ENCODE results near the gene NDUFS6.
"Not testable (repeated sequence)": the region's sequence is repeated elsewhere in the genome, so short reads cannot be mapped to it uniquely, and the experiment has no call there.

Gene NDUFS6

DNA sequence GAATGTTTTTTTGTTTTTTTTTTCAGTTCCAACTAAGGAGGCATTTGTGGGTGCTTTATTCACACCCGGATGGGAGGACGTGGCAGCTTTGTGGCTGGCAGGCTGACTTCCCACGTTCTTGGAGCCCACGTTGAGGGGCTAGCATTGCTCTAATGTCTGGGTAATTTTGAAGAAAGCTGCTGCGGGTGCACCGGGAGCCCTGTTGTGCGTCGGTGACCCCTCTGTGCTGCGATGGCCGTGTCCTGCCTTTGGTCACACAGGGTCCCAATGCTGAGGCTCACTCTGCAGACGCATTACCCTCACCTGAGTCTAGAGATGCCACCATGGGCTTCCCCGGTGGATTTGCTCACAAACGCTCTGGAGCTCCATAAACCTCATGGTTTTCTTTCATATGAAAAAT is 34.2 kb downstream of the NDUFS6 start:
- no peak for DNase-seq

DNA sequence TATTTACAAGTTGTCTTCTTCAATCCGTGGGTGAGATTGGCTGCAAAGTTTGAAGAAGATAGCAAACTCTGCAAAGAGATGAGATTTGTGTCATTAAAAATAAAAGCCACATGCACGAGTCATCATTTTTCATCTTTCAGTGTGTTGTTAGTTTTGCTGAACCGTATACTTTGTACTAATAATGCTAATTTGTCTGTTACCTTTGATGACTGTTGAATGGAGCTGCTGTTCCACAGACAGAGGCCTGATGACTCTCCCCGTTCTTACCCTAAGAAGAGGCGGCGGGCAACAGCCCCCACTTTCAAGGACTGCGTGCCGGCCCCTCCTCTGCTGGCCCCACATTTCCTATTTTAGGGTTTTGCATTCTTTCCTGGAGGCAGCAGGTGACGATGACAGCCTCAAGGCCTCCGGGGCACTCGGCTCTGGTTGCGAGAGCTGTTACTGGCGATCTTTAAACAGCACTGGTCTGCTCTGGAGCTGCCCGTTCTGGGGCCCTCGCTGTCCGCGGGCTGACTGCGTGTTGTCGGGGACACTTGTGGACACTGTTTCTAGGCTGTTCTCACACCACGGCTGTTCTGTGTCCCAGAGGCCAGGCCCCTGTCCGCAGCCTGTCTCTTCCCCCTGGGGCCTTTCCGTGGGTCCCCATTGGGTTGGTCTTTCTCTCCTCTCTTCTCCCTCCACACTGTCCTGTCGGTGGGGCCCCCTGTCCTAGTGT is 35.1 kb downstream of the NDUFS6 start:
- DNase-seq: no peak

DNA sequence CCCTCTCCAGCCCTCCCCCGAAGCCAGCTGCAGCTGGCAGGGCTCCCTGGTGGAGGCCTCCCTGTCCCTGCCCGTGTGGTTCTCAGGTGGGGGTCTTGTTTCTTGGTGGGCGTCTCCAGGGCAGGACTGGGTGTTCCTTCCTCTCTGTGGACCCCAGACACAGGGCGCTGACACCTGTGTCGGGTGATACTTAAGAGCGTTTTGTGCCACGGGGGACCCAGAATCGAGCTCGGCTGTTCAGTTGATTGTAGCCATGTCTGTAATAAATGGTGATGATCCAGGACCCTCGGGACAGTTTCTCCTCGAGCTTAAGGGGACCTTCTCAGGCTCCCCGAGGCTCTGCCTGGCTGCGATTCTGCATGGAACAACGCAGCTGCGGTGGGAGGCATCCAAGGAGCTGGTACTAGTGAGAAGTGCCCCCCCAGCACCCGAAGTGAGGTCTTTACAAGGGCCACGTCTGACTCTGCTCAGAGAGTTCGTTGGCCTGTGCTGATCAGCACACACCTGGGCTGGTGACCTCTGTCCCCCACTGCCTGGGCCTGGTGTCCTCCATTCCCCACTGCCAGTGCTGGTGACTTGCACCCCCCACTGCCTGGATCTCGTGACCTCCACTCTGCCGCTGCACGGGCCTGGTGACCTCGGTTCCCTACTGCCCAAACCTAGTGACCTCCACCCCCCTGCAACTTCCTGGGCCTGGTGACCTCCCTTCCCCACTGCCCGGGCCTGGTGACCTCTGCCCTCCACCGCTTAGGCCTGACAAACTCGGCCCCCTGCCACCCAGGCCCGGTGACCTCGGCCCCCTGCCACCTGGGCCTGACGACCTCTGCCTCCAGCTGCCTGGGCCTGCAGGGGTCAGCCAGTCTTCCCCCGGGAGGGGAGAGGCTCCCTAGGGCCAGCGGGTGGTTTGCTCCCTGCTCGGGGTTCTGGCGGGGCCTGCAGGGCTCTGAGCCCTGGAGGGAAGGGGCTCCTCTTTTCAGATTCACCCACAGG is 36.0 kb downstream of the NDUFS6 start:
- DNase-seq: no peak

DNA sequence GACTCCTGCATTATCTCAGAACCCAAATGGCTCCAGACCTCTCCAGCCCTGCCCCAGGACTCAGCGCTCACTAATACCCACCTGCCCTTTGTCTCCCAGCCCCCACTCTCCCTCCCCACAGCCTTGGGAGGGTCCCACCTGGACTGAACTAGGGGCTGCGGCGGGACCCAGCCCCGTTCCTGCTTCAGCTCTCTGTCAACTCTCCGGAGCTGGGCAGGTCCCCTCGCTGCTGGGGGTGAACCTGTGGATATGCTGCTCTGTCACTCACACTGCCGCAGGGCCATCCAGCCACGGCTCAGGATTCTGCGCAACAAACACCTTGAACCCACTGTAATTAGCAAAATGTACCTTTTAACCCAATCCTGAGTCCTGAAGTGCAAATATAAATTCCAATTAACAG is 36.8 kb downstream of the NDUFS6 start:
- no peak for DNase-seq

DNA sequence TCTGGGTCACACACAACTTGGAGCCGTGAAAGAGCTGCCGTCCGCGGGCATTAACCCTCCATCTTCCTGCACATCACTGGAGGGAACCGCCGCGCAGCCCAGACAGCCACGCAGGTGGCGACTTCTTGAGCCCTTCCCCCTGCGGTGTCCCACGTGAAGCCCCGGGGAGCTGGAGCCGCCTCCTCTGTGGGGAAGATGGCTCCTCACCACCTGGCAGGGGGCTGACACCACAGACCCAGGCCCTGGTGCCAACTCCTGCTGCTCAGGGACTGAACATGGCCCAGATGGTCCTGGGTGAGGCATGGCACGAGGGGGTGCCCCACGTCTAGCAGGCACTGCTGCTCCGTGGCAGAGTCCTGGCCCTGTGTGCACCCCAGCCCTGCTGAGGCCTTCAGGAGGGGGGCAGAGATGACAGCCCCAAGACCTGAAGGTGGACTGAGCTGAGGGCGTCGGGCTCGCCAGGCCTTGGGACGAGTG is 38.9 kb downstream of the NDUFS6 start:
- DNase-seq: no peak

DNA sequence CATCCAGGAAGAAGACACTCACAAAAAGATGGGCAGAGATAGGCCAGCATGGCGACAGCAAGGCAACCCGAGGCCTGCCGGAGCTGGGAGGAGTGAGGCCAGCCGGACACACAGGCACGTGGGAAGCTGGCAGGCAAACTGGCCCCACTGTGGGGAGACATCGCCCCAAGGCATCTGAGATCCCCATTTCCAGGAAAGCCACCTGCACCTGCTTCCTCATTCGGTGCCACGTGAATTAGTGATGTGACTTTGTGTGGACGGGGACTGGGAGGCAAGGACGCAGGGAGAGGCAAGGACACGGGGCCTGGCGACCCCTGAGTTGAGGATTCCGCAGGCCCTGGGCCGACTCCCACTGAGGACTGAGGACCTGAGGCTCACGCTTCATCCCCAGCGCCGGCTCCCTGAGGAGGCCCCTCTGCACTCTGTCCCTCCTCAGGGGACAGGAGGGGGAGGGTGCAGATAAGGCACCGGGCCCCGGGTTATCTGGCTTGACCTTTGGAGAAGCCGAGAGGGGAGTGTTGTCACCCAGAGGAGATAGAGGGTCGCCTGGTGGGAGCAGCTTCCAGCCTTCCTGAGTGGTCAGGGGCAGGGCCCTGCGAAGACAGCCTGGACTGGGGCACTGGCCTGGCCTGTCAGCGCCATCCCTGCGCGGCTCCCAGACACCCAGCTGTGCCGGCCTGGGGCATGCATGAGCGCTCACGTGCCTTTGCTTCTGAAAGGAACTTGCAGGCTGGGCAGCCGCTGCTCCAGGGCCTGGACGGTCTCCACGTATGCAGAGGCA is 39.7 kb downstream of the NDUFS6 start:
- no peak for DNase-seq

DNA sequence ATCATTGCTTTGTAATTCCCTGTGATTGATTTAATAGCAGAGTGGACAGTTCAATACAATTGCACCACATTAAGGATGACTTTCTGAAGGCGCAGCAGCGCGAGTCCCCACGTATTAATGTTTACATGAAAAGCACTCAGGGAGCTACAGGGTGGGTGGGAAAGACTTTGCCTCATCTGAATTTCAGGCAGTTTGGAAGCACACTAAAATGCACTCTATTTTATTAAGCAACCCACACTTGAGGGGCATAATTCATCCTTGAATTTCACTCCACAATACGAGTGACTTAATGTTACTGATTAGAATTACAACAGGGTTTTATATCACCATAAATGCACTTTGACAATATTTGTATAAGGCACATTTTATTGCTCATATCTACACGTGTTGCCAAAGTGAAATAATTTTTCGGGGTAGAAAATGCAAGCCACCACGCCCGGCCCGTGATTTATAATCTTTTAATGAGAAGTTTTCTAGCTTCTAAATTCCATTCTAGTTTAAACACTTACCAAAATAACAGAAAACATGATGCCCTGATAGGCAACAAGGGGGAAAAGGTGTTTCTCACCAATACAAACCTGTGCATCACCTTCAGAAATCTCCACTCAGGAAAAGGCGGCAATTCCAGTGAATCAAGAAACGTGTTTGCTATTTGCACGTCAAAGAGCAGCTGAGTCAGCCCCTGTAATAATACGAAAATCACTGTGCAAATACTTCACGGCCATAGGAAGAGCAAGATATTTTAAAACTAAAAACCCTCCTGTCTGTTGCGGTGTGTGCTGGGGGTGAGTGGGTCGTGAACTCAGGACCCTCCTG is 41.0 kb downstream of the NDUFS6 start:
- DNase-seq: no peak

DNA sequence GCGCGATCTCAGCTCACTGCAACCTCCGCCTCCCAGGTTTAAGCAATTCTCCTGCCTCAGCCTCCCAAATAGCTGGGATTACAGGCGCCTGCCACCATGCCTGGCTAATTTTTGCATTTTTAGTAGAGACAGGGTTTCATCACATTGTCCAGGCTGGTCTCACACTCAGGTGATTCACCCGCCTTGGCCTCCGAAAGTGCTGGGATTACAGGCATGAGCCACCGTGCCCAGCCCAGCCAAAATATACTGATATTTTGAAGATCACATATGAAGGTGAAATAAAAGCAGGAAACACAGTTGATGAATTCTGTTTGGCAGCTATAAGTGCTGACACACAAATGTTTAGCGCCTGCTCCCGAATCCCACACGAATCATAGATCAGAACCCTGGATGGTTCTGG is 42.6 kb downstream of the NDUFS6 start:
- DNase-seq: not testable (repeated sequence)

DNA sequence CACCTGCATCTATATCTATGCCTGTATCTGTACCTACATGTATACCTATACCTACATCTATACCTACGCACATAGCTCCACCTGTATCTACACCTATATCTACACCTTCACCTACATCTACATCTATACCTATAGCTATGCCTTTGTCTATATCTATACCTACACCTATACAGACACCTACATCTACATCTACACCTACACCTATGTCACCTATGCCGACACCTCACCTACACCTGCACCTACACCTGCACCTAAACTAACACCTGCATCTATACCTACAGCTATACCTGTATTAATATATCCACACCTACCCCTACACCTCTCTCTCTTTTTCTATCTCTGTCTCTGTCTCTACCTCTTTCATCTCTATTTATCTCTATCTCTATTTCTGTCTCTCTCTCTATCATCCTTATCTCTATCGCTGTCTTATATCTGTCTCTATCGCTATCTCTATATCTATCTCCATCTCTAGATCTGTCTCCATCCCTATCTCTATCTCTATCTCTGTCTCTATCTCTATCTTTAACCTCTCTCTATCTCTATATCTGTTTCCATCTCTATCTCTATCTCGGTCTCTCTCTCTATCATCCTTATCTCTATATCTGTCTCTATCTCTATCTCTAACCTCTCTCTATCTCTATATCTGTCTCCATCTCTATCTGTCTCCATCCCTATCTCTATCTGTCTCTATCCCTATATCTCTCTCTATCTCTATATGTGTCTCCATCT is 43.7 kb downstream of the NDUFS6 start:
- no peak for DNase-seq

DNA sequence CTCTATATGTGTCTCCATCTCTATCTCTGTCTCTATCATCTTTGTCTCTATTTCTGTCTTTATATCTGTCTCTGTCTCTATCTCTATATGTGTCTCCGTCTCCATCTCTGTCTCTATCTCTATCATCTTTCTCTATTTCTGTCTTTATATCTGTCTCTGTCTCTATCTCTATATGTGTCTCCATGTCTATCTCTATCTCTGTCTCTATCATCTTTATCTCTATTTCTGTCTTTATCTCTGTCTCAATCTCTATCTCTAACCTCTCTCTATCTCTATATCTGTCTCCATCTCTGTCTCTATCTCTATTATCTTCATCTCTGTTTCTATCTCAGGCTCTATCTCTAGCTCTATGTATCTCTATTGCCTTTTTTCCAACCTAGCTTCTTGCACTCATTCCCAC is 44.5 kb downstream of the NDUFS6 start:
- DNase-seq: no peak

DNA sequence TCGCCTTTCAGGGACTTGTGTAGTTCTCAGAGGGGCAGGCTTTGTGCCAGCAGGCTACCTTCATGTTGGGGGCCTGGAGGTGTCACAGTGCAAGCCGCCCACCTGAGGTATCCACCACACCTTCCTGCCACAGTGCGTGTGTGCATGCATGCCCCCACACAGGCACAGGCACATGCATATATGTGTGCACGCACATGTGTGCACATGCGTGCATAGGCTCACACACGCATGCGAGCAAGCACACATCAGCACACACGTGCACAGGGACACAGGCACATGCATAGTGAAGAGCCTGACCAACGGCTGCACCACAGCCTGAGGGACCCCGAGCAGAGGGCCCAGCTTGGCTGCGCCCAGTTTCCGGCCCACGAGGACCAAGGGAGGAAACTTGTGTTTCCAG is 45.4 kb downstream of the NDUFS6 start:
- no peak for DNase-seq

DNA sequence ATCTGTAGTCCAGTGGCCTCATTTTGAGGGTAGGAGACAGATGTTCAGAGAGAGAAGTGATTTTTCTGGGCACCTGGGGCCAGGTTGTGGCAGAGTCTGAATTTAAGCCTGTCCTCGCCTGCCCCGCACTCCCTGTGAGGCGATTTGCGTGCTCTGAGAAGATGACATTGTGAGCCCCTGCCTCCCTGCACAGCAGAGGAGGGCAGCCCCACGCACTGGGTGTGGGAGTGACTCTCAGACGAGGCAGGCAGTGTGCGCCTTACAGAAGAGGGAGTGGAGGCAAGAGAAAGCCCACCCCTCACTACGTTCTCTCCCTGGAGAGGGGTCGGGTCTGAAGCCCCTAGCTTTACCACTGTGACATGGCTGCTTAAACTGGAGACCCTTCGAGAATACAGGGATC is 45.8 kb downstream of the NDUFS6 start:
- no peak for DNase-seq

DNA sequence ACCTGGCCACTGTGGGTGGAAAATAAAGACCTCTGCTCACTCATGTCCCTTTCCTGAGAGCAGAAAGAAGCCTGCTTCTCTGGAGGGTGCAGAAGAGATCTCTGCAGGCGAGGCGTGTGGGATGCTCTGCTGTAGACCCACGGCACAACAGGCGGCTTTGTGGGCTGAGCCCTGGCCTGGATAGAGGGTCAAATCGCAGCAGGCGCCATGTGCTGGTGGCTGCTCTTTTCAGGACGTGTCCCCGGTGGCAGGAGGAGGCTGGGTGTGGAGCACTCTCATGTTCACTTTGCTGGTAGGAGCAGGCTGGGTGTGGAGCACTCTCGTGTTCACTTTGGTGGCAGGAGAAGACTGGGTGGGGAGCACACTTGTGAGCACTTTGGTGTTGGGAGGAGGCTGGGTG is 46.4 kb downstream of the NDUFS6 start:
- DNase-seq: no peak

DNA sequence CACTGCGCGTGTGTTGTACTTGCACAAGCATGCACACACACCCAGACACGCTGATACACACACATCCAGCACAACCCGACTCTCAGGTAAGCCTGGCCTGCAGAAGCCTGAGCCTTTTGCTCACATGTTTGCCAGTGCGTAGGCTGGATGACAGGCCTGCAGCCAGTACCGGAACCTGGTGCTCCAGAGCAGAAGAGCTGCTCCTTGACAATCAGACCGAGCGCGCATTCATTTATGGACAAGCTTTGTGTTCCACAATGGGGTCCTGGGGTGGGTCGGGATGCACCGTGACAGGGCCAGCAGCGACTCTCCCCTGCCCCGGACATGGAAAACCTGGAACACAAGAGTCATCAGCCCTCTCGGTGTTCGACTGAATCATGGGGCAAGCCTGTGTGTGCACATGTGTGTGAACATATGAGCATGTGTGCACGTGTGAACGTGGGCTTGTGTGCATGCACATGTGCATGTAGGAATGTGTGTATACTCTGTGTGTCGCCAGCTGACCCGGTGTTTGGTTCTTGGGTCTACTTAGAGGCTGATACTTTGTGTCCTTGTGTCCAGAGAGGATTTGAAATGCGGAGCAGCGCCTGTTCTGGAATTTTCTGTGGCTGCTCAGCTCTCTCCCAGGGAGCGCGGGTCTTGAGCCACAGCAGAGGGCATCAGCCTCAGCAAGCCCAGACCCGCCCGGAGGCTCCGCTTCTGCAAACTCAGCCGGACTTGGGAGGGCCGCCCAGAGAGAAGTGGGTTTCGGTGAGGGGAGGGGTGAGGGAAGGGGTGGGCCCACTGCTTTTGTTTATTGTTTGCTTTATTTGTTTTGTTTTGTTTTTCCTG is 49.3 kb downstream of the NDUFS6 start:
- no peak for DNase-seq

DNA sequence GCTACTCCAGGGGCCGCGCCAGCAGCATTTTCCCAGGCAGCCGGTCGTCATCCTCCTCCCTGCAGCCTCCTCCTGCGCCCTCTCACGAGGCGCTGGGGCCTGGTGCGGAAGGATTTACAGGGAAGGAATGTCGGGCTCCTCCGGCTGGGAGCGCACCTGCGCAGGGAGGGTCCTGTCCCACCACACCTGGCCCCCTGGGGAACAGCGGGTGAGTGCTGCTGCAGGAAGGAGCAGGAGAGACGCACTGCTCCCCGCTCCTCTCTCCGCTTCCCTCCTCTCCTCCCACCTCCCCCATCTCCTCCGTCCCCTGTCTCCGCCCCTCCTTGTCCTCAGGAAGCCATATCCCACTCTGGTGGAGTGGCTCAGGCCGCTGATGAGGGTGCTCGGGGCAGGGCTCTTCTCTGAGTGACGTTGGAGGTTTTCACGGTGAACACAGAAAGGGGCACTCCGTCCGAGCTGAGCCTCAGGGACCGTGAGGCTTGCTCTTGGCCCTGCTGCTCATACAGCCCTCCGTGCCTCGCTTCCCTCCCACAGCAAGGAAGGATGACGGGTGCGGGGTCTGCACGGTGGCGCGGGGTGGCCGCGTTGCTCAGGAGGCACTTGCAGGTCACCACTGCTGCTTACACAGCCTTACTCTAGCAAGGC is 50.2 kb downstream of the NDUFS6 start:
- no peak for DNase-seq

DNA sequence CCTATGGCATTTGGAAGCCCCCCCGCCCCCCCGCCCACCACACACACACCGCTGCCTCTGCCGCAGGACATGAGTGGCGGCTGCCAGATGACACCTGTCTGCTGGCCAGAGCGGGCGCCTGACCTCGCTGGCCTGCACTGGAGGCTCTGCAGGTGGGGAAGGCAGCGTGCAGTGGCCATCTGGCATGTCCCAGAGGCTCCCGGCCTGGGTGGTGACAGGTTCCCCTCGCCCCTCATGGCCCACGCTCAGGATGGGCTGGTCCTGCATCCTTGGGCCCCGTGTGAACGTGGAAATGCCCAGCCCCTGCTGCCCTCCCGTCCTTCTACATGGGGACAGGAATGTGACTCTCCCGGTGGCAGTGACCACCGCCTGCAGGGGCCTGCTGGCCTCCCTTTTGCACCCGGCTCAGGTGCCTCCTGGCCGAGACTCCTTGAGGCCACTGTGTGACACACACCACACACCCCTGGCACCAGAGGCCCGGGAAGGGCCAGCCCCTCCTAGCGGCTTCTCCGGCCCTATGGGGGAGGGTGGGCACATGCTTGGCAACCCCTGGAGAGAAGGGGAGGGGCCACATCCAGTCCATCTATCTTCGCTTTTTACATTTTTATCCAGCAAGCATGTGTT is 51.2 kb downstream of the NDUFS6 start:
- DNase-seq: no peak

DNA sequence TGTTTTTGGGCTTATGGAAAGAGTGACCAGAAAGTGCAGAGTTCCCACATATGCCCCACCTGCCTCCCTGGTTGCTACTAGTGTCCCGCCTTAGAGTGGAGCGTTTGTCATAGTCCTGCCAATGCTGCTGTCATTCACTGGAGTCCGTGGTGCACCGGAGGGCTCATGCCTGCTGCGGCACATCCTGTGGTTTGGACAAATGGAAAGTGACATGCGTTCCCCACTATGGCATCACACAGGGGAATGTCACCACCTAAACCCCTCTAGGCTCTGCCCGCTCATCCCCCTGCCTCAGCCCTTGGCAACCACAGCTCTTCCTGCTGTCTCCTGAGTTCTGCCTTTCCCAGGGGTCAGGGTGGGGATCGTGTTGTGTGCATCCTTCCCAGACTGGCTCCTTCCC is 52.3 kb downstream of the NDUFS6 start:
- DNase-seq: no peak

DNA sequence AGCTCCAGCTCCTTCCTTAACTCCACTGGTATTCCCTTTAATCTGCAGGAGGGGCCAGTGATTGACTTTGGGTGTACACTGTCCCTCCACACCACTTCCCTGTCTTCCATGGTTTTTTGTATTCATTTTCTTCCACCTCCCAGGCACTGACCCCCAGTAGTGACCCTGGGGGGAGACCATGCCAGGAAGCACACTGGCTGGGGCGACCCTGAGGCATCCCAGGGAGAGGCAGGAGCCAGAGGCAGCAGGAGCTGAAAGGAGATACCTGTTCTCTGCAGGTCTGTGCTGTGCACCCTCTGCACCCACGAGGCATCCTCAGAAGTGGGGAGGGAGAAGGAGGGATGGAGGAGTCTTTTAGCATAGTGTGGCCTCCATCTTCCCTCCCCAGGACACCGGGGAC is 53.9 kb downstream of the NDUFS6 start:
- no peak for DNase-seq

DNA sequence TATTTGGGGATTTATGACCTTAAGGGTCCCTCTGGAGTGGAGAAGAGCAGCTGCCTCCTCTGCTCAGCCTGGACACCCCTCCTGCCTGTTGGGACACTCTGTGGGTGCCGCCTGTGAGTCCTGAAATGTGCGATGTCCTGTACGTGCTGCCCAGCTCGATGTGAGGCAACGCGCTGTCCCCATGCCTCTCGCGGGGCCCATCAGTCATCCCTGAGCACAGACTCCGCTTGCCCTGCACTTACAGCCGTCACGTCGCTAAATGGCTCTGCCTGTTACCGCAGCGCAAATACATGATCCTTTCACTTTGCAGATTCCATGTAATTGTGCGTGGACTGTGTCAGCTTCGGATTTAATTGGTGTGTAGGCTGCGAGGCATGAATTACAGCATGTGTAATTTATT is 54.4 kb downstream of the NDUFS6 start:
- DNase-seq: no peak

Measured in activated T-cell treated with anti-CD3 and anti-CD28 coated beads for 4 hours (primary cell).